ENCODE results near the gene BACE1-AS.
"Not testable (repeated sequence)": the region's sequence is repeated elsewhere in the genome, so short reads cannot be mapped to it uniquely, and the experiment has no call there.

Gene BACE1-AS

GRCh38 chr11:117290809-117291396 is at the start of gene BACE1-AS:
Gene BACE1-AS (plus strand): TSS chr11:117291346.
- DNase-seq = no peak

GRCh38 chr11:117248341-117248740 is 42.8 kb upstream of the BACE1-AS start:
- no peak for DNase-seq

- DNase-seq = no peak
Measured at GRCh38 chr11:117249571-117249970, 41.6 kb upstream of the BACE1-AS start.

GRCh38 chr11:117251506-117251905 is 39.6 kb upstream of the BACE1-AS start:
- no peak for DNase-seq

- DNase-seq = no peak
Measured at GRCh38 chr11:117255966-117256365, 35.2 kb upstream of the BACE1-AS start.

GRCh38 chr11:117256573-117256972 is 34.6 kb upstream of the BACE1-AS start:
- DNase-seq = no peak

- DNase-seq = no peak
Measured at GRCh38 chr11:117258576-117258975, 32.6 kb upstream of the BACE1-AS start.

- no peak for DNase-seq
Measured at GRCh38 chr11:117259417-117259816, 31.7 kb upstream of the BACE1-AS start.

- DNase-seq = not testable (repeated sequence)
Measured at GRCh38 chr11:117264624-117265323, 26.4 kb upstream of the BACE1-AS start.

GRCh38 chr11:117265745-117266144 is 25.4 kb upstream of the BACE1-AS start:
- DNase-seq = no peak

- DNase-seq = no peak
Measured at GRCh38 chr11:117269856-117270255, 21.3 kb upstream of the BACE1-AS start.

GRCh38 chr11:117271208-117271607 is 19.9 kb upstream of the BACE1-AS start:
- DNase-seq = no peak

GRCh38 chr11:117272175-117272574 is 19.0 kb upstream of the BACE1-AS start:
- DNase-seq = not testable (repeated sequence)

- peak; percentile 64 for DNase-seq
Measured at GRCh38 chr11:117273550-117274289, 17.4 kb upstream of the BACE1-AS start.

- no peak for DNase-seq
Measured at GRCh38 chr11:117278347-117278746, 12.8 kb upstream of the BACE1-AS start.

GRCh38 chr11:117279711-117280376 is 11.3 kb upstream of the BACE1-AS start:
- no peak for DNase-seq

GRCh38 chr11:117281159-117281558 is 10.0 kb upstream of the BACE1-AS start:
- DNase-seq = peak; percentile 53

- DNase-seq = no peak
Measured at GRCh38 chr11:117281869-117282268, 9.3 kb upstream of the BACE1-AS start.

GRCh38 chr11:117282956-117283355 is 8.2 kb upstream of the BACE1-AS start:
- DNase-seq = no peak

GRCh38 chr11:117284053-117284452 is 7.1 kb upstream of the BACE1-AS start:
- DNase-seq = no peak

GRCh38 chr11:117286588-117286987 is 4.6 kb upstream of the BACE1-AS start:
- DNase-seq = no peak

GRCh38 chr11:117287668-117288067 is 3.5 kb upstream of the BACE1-AS start:
- no peak for DNase-seq

- no peak for DNase-seq
Measured at GRCh38 chr11:117289795-117290194, 1.4 kb upstream of the BACE1-AS start.
